Measurements from ENCODE around the gene GNB1L. TPM values are rescaled to one million over a fixed set of nuclear protein-coding genes. Genes with fewer than 3 reads are reported as not detected.

Gene GNB1L
- total RNA-seq, 1 experiment from 2014 or later = 12.3 TPM

GRCh38 chr22:19802894-19803735, 51.6 kb downstream of the GNB1L start:
- no peaks in the 10 kb centered on the region for H3K36me3 ChIP-seq
- no peak for DNase-seq
- no peak overlapping the region for H3K27ac ChIP-seq
- peaks cover 13% of the 10 kb centered on the region for H3K4me1 ChIP-seq
- no peak overlapping the region for H3K4me3 ChIP-seq
- no peaks in the 10 kb centered on the region for H3K27me3 ChIP-seq
- H3K9me3 ChIP-seq (replicated peaks) = no peaks in the 10 kb centered on the region

GRCh38 chr22:19802001-19802893, 52.4 kb downstream of the GNB1L start:
- H3K27me3 ChIP-seq = no peaks in the 10 kb centered on the region
- H3K4me1 ChIP-seq = peaks cover 13% of the 10 kb centered on the region
- H3K9me3 ChIP-seq (replicated peaks) = no peaks in the 10 kb centered on the region
- no peaks in the 10 kb centered on the region for H3K36me3 ChIP-seq
- no peak overlapping the region for H3K27ac ChIP-seq
- no peak for DNase-seq
- no peak overlapping the region for H3K4me3 ChIP-seq

GRCh38 chr22:19801340-19802000, 53.2 kb downstream of the GNB1L start:
- H3K27ac ChIP-seq = no peak overlapping the region
- DNase-seq = no peak
- no peak overlapping the region for H3K4me3 ChIP-seq
- H3K27me3 ChIP-seq = no peaks in the 10 kb centered on the region
- no peaks in the 10 kb centered on the region for H3K9me3 ChIP-seq (replicated peaks)
- H3K4me1 ChIP-seq = peaks cover 8% of the 10 kb centered on the region
- no peaks in the 10 kb centered on the region for H3K36me3 ChIP-seq

- no peaks in the 10 kb centered on the region for H3K27me3 ChIP-seq
- H3K9me3 ChIP-seq (replicated peaks) = no peaks in the 10 kb centered on the region
- peaks cover 1% of the 10 kb centered on the region; the same call in 1 of the 2 replicates for H3K4me1 ChIP-seq
- no peaks in the 10 kb centered on the region for H3K36me3 ChIP-seq
- no peak overlapping the region for H3K4me3 ChIP-seq
- no peak overlapping the region for H3K27ac ChIP-seq
- no peak for DNase-seq
These were observed 53.9 kb downstream of the GNB1L start for GRCh38 chr22:19800761-19801244.

GRCh38 chr22:19800306-19800705, 54.4 kb downstream of the GNB1L start:
- Histone ChIP-seq H3K36me3 (no peaks in the 10 kb centered on the region), H3K27me3 (no peaks in the 10 kb centered on the region), H3K4me1 (no peaks in the 10 kb centered on the region), H3K27ac (no peak overlapping the region), H3K9me3 (replicated peaks) (no peaks in the 10 kb centered on the region), H3K4me3 (no peak overlapping the region)
- DNase-seq = no peak

GRCh38 chr22:19799322-19800190, 55.1 kb downstream of the GNB1L start:
- Histone ChIP-seq H3K9me3 (replicated peaks) (no peaks in the 10 kb centered on the region), H3K4me1 (no peaks in the 10 kb centered on the region), H3K36me3 (no peaks in the 10 kb centered on the region), H3K27me3 (no peaks in the 10 kb centered on the region), H3K27ac (no peak overlapping the region), H3K4me3 (no peak overlapping the region)
- no peak for DNase-seq

GRCh38 chr22:19798891-19799293, 55.8 kb downstream of the GNB1L start:
- Histone ChIP-seq H3K36me3 (no peaks in the 10 kb centered on the region), H3K9me3 (replicated peaks) (no peaks in the 10 kb centered on the region), H3K4me3 (no peak overlapping the region), H3K27me3 (no peaks in the 10 kb centered on the region), H3K27ac (no peak overlapping the region), H3K4me1 (no peaks in the 10 kb centered on the region)
- DNase-seq = no peak

- Histone ChIP-seq H3K27me3 (no peaks in the 10 kb centered on the region), H3K9me3 (replicated peaks) (no peaks in the 10 kb centered on the region), H3K4me3 (no peak overlapping the region), H3K4me1 (no peaks in the 10 kb centered on the region), H3K36me3 (no peaks in the 10 kb centered on the region), H3K27ac (no peak overlapping the region)
- no peak for DNase-seq
These were observed 56.5 kb downstream of the GNB1L start for GRCh38 chr22:19798003-19798665.

- no peaks in the 10 kb centered on the region for H3K27me3 ChIP-seq
- no peak overlapping the region for H3K27ac ChIP-seq
- H3K4me1 ChIP-seq = no peaks in the 10 kb centered on the region
- no peaks in the 10 kb centered on the region for H3K36me3 ChIP-seq
- no peak overlapping the region for H3K4me3 ChIP-seq
- no peaks in the 10 kb centered on the region for H3K9me3 ChIP-seq (replicated peaks)
- no peak for DNase-seq
These were observed 57.3 kb downstream of the GNB1L start for GRCh38 chr22:19797086-19798002.

- H3K36me3 ChIP-seq = no peaks in the 10 kb centered on the region
- H3K4me3 ChIP-seq = no peak overlapping the region
- DNase-seq = no peak
- no peaks in the 10 kb centered on the region for H3K9me3 ChIP-seq (replicated peaks)
- no peaks in the 10 kb centered on the region for H3K27me3 ChIP-seq
- H3K4me1 ChIP-seq = no peaks in the 10 kb centered on the region
- H3K27ac ChIP-seq = no peak overlapping the region
These were observed 58.5 kb downstream of the GNB1L start for GRCh38 chr22:19796160-19796559.

GRCh38 chr22:19795617-19796008, 59.1 kb downstream of the GNB1L start:
- Histone ChIP-seq H3K4me1 (no peaks in the 10 kb centered on the region), H3K36me3 (no peaks in the 10 kb centered on the region), H3K4me3 (no peak overlapping the region), H3K9me3 (replicated peaks) (no peaks in the 10 kb centered on the region), H3K27me3 (no peaks in the 10 kb centered on the region), H3K27ac (no peak overlapping the region)
- DNase-seq = no peak

- Histone ChIP-seq H3K36me3 (no peaks in the 10 kb centered on the region; the same call in 1 of the 2 replicates), H3K27me3 (no peaks in the 10 kb centered on the region), H3K27ac (no peak overlapping the region), H3K9me3 (replicated peaks) (no peaks in the 10 kb centered on the region), H3K4me1 (no peaks in the 10 kb centered on the region), H3K4me3 (no peak overlapping the region)
- DNase-seq = no peak
These were observed 60.9 kb downstream of the GNB1L start for GRCh38 chr22:19793661-19794310.

All from SJCRH30 (cell line).